GM21786 (cell line): Measurements from ENCODE around the gene MGST2.
"Not testable (repeated sequence)": the region's sequence is repeated elsewhere in the genome, so short reads cannot be mapped to it uniquely, and the experiment has no call there.

Experiments used
- ATAC-seq: cut with Tn5 transposase; IDR thresholded peaks from one replicate; pipeline ENCODE4 v1.9.1; 2021; ENCODE audit not compliant: unreplicated experiment

Gene MGST2

DNA sequence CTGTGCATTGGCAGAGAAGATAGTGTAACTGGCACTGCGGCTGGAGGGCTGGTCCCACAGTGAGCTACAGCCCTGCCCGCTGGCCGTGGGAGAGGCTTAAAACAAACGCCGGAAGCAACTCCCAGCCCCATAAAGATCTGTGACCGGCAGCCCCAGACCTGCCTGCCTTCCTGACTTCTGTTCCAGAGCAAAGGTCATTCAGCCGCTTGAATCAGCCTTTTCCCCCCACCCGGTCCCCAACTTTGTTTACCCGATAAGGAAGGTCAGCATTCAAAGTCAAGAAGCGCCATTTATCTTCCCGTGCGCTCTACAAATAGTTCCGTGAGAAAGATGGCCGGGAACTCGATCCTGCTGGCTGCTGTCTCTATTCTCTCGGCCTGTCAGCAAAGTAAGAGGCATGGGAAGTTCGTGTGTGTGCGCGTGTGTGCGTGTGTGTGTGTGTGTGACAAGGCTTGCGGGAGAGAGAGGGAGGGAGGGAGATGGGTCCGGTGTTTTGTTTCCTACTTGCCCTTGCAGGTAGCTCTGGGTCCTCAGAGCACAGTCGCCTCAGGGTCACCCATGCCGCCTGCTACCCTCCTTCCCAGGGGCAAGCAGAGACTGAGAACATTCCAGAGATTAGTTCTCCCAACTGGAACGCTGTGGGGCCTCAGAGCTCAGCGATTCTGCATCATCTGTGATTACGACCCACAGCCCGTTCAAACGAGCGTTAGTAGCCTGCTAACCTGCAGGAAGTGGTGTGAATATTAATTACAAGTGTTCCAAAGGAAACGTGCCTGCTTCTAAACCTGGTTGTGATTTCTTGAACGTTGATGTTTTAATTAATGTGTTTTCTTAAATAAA, at the start of gene MGST2:
TSS of gene MGST2 (plus strand) at position 130 of the 840 bp plus-strand sequence. CDS start at position 331, 201 bp downstream.
- peak; percentile 89 for ATAC-seq

- ATAC-seq: no peak
Observed at GRCh38 chr4:139617702-139618490, 47.7 kb upstream of the MGST2 start.

GRCh38 chr4:139619644-139620043, 46.0 kb upstream of the MGST2 start:
- peak; percentile 82 for ATAC-seq

- no peak for ATAC-seq
Observed at GRCh38 chr4:139622901-139623381, 42.7 kb upstream of the MGST2 start.

DNA sequence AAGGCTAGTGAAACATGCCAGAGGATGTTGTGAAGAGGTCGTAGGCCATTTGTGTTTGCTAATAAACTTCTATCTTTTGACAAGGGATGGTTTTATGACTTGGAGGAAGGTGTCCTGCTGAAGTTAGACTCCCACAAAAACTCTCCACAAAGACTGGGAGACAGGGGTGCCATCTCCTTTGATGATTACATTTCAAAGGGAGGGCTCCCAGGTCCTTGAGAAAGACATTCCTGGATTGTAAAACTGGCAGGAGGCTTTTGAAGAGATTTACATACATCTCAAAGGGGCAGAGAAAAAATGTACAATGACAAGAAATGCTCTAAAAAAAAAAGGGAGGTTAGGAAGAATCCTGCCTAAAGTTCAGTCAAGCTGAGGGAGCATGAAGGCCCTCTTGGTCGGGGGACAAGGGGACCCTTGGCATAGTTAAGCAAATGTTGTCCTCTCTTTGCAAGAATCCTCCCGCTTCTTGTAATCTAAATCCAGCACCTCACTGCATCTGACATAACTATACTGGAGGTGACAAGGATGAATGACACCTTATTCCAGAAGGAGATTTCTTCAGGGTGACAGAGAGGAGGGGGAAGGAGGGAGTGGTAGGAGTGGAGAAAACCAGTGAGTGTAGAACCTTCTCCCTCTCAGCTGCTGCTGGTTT, 41.1 kb upstream of the MGST2 start:
- ATAC-seq: no peak

DNA sequence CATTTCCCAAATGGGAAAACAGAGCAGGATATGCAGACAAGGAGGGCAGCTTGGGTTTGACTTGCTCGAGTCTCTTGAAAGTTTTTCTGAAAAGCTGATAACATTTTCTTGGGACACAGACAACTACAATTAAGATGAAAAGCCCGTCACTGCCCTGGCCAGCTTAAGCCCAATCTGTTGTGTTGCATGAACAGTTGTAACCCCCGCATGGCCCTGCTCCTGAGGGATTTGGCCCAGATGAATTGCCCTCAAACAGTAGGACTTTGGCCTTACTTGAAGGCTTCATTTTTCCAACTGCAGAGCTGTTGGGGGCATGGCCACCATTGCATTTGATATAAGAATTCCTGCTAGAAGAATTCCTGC, 40.5 kb upstream of the MGST2 start:
- ATAC-seq: no peak

GRCh38 chr4:139625482-139625881, 40.1 kb upstream of the MGST2 start:
- no peak for ATAC-seq

DNA sequence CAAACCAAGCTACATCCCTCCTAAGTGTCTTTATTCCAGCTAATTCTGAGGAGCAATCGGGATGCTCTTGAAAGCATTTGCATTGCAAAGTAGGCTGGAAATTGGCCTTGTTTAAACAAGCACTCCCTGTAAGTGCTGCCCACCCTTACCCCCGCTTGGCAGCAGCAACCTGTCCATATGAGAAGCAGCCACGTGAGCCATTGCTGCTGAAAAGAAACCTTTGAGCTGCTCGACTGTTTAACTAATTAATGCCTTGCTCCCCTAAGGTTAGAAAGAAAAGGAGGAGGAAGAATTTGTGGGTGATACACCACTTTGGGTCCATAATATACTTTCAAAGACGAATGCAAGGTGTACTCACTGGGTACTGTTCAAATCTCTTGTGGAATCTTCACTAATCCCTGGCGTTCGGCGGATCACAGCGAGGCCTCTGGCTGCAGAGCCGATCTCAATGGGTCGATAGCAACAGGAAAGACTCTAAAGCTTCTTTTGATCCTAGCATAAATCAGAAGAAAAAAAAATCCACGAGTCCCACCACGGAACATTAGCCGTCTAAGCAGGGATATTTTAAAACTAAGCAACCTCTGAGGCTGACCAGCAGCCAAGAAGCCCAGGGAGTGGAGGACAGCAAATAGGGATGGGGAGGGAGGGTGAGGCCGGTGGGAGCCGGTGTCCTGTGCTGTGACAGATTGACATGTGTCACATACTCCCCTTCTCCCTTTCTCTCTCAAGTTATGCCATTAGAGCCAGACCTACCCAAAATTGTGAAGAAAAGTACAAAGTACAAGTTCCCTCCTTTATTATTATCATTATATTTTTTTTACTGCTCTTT, 37.2 kb upstream of the MGST2 start:
- no peak for ATAC-seq

GRCh38 chr4:139629436-139630125, 36.0 kb upstream of the MGST2 start:
- no peak for ATAC-seq

- ATAC-seq: no peak
Observed at GRCh38 chr4:139630126-139630495, 35.5 kb upstream of the MGST2 start.

- ATAC-seq: no peak
Observed at GRCh38 chr4:139630991-139631390, 34.6 kb upstream of the MGST2 start.

- ATAC-seq: no peak
Observed at GRCh38 chr4:139631791-139632190, 33.8 kb upstream of the MGST2 start.

DNA sequence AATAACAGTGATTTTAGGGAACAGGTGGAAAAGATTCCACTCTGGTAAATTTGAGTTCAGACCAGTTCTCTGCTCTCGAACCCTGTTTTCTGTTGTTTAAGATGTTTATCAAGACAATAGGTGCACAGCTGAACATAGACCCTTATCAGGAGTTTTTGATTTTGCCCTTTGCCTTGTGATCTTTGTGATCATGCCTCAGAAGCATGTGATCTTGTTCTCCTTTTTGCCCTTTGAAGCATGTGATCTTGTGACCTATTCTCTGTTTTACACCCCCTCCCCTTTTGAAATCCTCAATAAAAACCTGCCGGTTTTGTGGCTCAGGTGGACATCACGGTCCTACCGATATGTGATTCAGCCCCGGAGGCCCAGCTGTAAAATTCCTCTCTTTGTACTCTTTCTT, 32.9 kb upstream of the MGST2 start:
- not testable (repeated sequence) for ATAC-seq

DNA sequence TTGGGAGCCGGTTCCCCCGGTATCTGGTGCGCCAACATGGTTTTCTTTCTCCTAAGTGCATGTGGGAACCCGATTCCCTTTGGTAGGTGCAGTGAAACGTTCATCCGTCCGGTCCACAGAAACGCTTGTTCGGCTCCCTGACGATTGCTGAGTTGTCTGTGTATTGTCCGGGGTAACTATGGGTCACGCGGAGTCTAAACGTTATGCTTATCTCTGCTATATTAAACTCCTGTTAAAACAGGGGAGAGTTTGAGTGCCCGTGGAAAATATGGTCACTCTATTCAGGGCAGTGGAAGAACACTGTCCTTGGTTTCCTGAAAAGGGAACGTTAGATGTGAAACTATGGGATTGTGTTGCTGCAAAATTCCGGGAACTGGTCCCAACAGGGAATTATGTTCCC, 32.4 kb upstream of the MGST2 start:
- ATAC-seq: no peak

DNA sequence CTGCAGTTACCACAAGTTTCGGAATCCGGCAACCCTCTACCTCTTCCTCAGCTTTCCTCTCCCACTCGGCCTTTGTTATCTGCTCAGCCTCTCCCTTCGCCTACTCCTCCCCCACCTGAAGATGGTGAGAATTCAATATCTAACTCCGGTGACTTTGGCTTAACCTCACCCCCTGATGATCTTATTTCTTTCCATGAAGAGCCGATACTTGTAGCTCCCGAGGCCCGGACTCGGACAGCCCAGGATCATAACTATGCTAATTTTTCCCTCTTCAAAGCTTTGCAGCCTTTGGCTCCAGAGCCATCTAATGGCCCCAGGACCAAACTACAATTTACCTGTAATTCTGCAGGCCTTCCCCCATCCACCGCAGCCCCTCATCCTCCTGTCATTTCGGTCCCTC, 32.0 kb upstream of the MGST2 start:
- ATAC-seq: no peak

GRCh38 chr4:139635966-139636365, 29.7 kb upstream of the MGST2 start:
- no peak for ATAC-seq

DNA sequence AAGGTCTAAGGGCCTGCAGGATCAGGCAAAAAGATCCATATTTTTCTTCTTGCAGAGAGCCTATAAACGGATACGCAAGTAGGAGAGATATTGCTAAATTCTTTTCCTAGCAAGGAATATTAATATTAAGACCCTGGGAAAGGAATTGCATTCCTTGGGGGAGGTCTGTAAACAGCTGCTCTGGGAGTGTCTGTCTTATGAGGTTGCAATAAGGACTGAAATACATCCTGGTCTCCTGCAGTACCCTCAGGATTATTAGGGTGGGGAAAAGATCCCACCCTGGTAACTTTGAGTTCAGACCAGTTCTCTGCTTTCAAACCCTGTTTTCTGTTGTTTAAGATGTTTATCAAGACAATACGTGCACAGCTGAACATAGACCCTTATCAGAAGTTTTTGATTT, 27.3 kb upstream of the MGST2 start:
- not testable (repeated sequence) for ATAC-seq

DNA sequence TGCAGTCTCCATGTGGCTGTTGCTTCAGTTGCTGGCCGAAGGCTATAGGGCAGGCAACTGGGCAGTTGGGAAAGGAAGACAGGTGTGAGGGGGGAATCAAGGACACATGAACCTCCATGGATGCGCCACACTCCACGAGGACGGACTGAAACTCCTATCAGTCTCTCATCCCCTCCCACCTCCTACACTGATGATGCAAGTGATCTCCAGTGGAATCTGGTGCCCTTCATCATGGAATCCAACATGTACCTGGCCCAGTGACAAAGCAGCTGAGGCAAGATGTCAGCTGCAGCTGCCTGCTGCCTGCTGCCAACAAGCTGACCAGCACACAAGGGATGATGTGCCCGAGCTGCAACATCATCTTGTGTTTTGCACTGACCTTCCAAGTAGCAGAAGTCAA, 26.0 kb upstream of the MGST2 start:
- ATAC-seq: no peak

- no peak for ATAC-seq
Observed at GRCh38 chr4:139641218-139641617, 24.4 kb upstream of the MGST2 start.

- no peak for ATAC-seq
Observed at GRCh38 chr4:139642364-139642763, 23.3 kb upstream of the MGST2 start.
